SK-N-SH (cell line): Measurements from ENCODE around the gene TJP2. TPM values are rescaled to one million over a fixed set of nuclear protein-coding genes. Genes with fewer than 3 reads are reported as not detected.

ENCODE experiments used
- CTCF ChIA-PET: fragments of 300-600, 350-600 bp; formaldehyde crosslinking; extraction: SDS; loops from one replicate; lab custom pipeline; 2021; lab: Yijun Ruan, JAX
- POLR2A ChIA-PET: fragments of 350-600 bp; sonication (Branson Sonifier 250); formaldehyde crosslinking; extraction: SDS; loops from one replicate; lab custom pipeline; 2020; ENCODE audit warnings: antibody characterized with exemption, inconsistent platforms; lab: Yijun Ruan, JAX
- DNase-seq: peaks from one replicate; pipeline ENCODE4 v3.0.0; 2012
- H2AFZ ChIP-seq: fragments of 200-600 bp; sonication (generic); 2 replicates; pipeline ENCODE4 v1.8.1; 2016; ENCODE audit warnings: antibody characterized with exemption, mild to moderate bottlenecking, low read depth
- H3F3A ChIP-seq: fragments of 200-600 bp; sonication (generic); replicated peaks from 2 replicates; pipeline ENCODE3; 2016; ENCODE audit warnings: antibody characterized with exemption, mild to moderate bottlenecking; ENCODE audit not compliant: insufficient read depth
- H3K27ac ChIP-seq, 2 experiments: fragments of 200-500 bp in 1 of 2; fragments of 200-600 bp in 1 of 2; sonication (Bioruptor generic) in 1 of 2; sonication (generic), shearing (Covaris generic) in 1 of 2; 2 replicates each; pipeline versions ENCODE4 v1.5.1 to v1.6.1; 2014 to 2016; ENCODE audit warnings: low read depth in 2 of 2, inconsistent platforms in 1 of 2, low read length in 1 of 2, mild to moderate bottlenecking in 1 of 2, mixed read lengths in 1 of 2
- H3K27me3 ChIP-seq: fragments of 200-600 bp; sonication (generic), shearing (Covaris generic); 2 replicates; pipeline ENCODE4 v1.6.1; 2016; ENCODE audit warnings: mixed run types; ENCODE audit not compliant: insufficient read depth
- H3K36me3 ChIP-seq, 2 experiments: fragments of 200-500 bp in 1 of 2; fragments of 200-600 bp in 1 of 2; sonication (Bioruptor generic) in 1 of 2; sonication (generic) in 1 of 2; replicated peaks in 1 of 2; 2 replicates each; pipeline versions ENCODE3 to v1.5.1; 2014 to 2016; ENCODE audit warnings: low read length in 1 of 2, mild to moderate bottlenecking in 1 of 2; ENCODE audit not compliant: insufficient read depth in 2 of 2, control insufficient read depth in 1 of 2
- H3K4me1 ChIP-seq, 2 experiments: fragments of 200-500 bp in 1 of 2; fragments of 200-600 bp in 1 of 2; sonication (Bioruptor generic) in 1 of 2; sonication (generic), shearing (Covaris generic) in 1 of 2; 2 replicates each; pipeline versions ENCODE4 v1.5.1 to v1.6.1; 2014 to 2016; ENCODE audit warnings: low read depth in 1 of 2, low read length in 1 of 2, mixed run types in 1 of 2; ENCODE audit not compliant: insufficient read depth in 2 of 2, control insufficient read depth in 1 of 2
- H3K4me2 ChIP-seq: fragments of 200-600 bp; sonication (generic), shearing (Covaris generic); 2 replicates; pipeline ENCODE4 v1.6.1; 2017; ENCODE audit warnings: mixed run types
- H3K4me3 ChIP-seq, 2 experiments: fragments of 200-500 bp in 1 of 2; fragments of 200-600 bp in 1 of 2; sonication (Bioruptor generic) in 1 of 2; sonication (generic), shearing (Covaris generic) in 1 of 2; 2 replicates each; pipeline versions ENCODE4 v1.5.1 to v1.8.1; 2014 to 2016; ENCODE audit warnings: low read depth in 2 of 2, inconsistent platforms in 1 of 2, low read length in 1 of 2, mild to moderate bottlenecking in 1 of 2, mixed read lengths in 1 of 2, moderate library complexity in 1 of 2
- H3K79me2 ChIP-seq: fragments of 200-600 bp; sonication (generic); 2 replicates; pipeline ENCODE4 v1.8.1; 2017; ENCODE audit warnings: mild to moderate bottlenecking; ENCODE audit not compliant: insufficient read depth
- H3K9ac ChIP-seq: fragments of 200-600 bp; sonication (generic); 2 replicates; pipeline ENCODE4 v1.6.1; 2017; ENCODE audit warnings: mixed run types
- H3K9me2 ChIP-seq: fragments of 200-600 bp; sonication (generic); 2 replicates; pipeline ENCODE4 v1.6.1; 2017; ENCODE audit warnings: mixed run types
- H3K9me3 ChIP-seq: fragments of 200-600 bp; sonication (generic); 2 replicates; pipeline ENCODE4 v1.6.1; 2017; ENCODE audit warnings: mixed run types, mild to moderate bottlenecking, moderate library complexity
- H4K20me1 ChIP-seq: fragments of 200-600 bp; sonication (generic); 2 replicates; pipeline ENCODE4 v1.6.1; 2017; ENCODE audit warnings: mild to moderate bottlenecking, mixed run types; ENCODE audit not compliant: insufficient read depth
- CTCF ChIP-seq: fragments of 200-600 bp; sonication (generic); IDR thresholded peaks from 2 replicates; pipeline ENCODE4 v1.6.1; 2017; ENCODE audit warnings: antibody characterized with exemption, mild to moderate bottlenecking, moderate library complexity
- ELF1 ChIP-seq: IDR thresholded peaks from 2 replicates; pipeline ENCODE4 v1.4.0; 2012
- EP300 ChIP-seq, 2 experiments: IDR thresholded peaks; 2 replicates each; pipeline versions ENCODE4 v1.4.0 to v1.6.1; 2012; ENCODE audit warnings: borderline replicate concordance in 1 of 2, low read depth in 1 of 2, low read length in 1 of 2
- EZH2phosphoT487 ChIP-seq: fragments of 200-600 bp; sonication (generic); IDR thresholded peaks from 2 replicates; pipeline ENCODE4 v1.6.1; 2017; ENCODE audit warnings: low read depth, mixed run types, mild to moderate bottlenecking, antibody characterized with exemption, moderate library complexity, borderline replicate concordance
- FOSL2 ChIP-seq: IDR thresholded peaks from 2 replicates; pipeline ENCODE4 v1.4.0; 2012; ENCODE audit warnings: low read depth, mild to moderate bottlenecking, moderate library complexity, borderline replicate concordance
- FOXJ3 ChIP-seq: sonication (generic); formaldehyde crosslinking; IDR thresholded peaks from 2 replicates; pipeline ENCODE4 v1.5.1; 2020; ENCODE audit warnings: mild to moderate bottlenecking, missing genetic modification reagents
- FOXM1 ChIP-seq: IDR thresholded peaks from 2 replicates; pipeline ENCODE4 v1.4.0; 2012; ENCODE audit warnings: low read depth, mild to moderate bottlenecking
- GABPA ChIP-seq: IDR thresholded peaks from 2 replicates; pipeline ENCODE4 v1.4.0; 2012; ENCODE audit warnings: low read depth, mild to moderate bottlenecking
- JUND ChIP-seq: IDR thresholded peaks from 2 replicates; pipeline ENCODE4 v1.4.0; 2012
- MEF2A ChIP-seq: IDR thresholded peaks from 2 replicates; pipeline ENCODE4 v1.4.0; 2012; ENCODE audit warnings: low read depth, borderline replicate concordance
- NFIC ChIP-seq: IDR thresholded peaks from 2 replicates; pipeline ENCODE4 v1.4.0; 2012; ENCODE audit warnings: borderline replicate concordance
- POLR2AphosphoS5 ChIP-seq: IDR thresholded peaks from 2 replicates; pipeline ENCODE4 v1.6.1; 2012; ENCODE audit warnings: low read depth, low read length
- RAD21 ChIP-seq: IDR thresholded peaks from 2 replicates; pipeline ENCODE4 v1.6.1; 2012; ENCODE audit warnings: mild to moderate bottlenecking, low read length
- RFX5 ChIP-seq: IDR thresholded peaks from 2 replicates; pipeline ENCODE4 v1.6.1; 2012; ENCODE audit warnings: mild to moderate bottlenecking, improper control_type of control experiment, low read length
- RXRA ChIP-seq: IDR thresholded peaks from 2 replicates; pipeline ENCODE4 v1.4.0; 2012; ENCODE audit warnings: low read depth, mild to moderate bottlenecking, borderline replicate concordance
- TAF1 ChIP-seq: IDR thresholded peaks from 2 replicates; pipeline ENCODE4 v1.6.1; 2012; ENCODE audit warnings: low read depth, mild to moderate bottlenecking, low read length, moderate library complexity, borderline replicate concordance
- TCF12 ChIP-seq: IDR thresholded peaks from 2 replicates; pipeline ENCODE4 v1.4.0; 2012
- YY1 ChIP-seq: IDR thresholded peaks from 2 replicates; pipeline ENCODE4 v1.4.0; 2012; ENCODE audit warnings: low read depth, mild to moderate bottlenecking
- WGBS: methylation state at CpG from one replicate; pipeline ENCODE4 v1.1.6; 2017; ENCODE audit warnings: low lambda C conversion rate; 5-methylcytosine and 5-hydroxymethylcytosine counted together
- polyA plus RNA-seq, 3 experiments: library from polyadenylated mRNA; depleted of rRNA; stranded (reverse); fragments of >200 nt; gene quantifications; 2 replicates each; pipeline ENCODE4 v1.2.3, GENCODE V29; 2012
- TF ChIP-seq, protein P1 (sequence below): IDR thresholded peaks from 2 replicates; pipeline ENCODE4 v1.4.0; 2012; ENCODE audit warnings: low read depth, borderline replicate concordance
- TF ChIP-seq, protein P2 (sequence below): fragments of 150-350 bp; IDR thresholded peaks from 2 replicates; pipeline ENCODE4 v1.6.1; 2017; ENCODE audit warnings: antibody characterized with exemption, low read length, low read depth, borderline replicate concordance
- TF ChIP-seq, protein P3 (sequence below): IDR thresholded peaks from 2 replicates; pipeline ENCODE4; 2012

Gene TJP2
- polyA plus RNA-seq, 1 of the 3 experiments (the other 2 are of a cell fraction): 17.7 TPM

DNA sequence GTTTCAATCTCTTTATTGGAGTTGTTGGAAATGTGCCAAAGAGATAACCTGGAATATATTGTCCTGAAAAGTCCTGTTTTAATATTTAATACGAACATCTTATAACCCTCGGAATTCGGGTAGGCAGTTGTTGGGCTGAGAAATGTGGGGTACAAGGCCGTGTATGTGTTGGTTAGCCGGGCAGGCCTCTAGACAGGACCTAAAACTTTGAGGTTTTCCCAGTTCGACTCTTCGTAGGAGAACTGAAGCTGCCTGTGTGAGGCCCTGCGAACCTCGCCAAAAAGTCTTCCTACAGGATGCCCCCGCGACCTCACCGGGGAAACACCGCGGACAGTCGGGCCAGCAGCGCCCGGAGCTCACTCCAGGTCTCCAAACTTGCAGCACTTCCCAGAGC, 583 bp upstream of the TJP2 start:
- CTCF ChIA-PET: interaction anchor here (0.8 to 2.3 kb wide), 3 partner anchors 18 to 53 kb away, joined by 3 to 7 read pairs (median 3); no protein-coding TSS in a partner anchor
- POLR2A ChIA-PET: no interaction called here

DNA sequence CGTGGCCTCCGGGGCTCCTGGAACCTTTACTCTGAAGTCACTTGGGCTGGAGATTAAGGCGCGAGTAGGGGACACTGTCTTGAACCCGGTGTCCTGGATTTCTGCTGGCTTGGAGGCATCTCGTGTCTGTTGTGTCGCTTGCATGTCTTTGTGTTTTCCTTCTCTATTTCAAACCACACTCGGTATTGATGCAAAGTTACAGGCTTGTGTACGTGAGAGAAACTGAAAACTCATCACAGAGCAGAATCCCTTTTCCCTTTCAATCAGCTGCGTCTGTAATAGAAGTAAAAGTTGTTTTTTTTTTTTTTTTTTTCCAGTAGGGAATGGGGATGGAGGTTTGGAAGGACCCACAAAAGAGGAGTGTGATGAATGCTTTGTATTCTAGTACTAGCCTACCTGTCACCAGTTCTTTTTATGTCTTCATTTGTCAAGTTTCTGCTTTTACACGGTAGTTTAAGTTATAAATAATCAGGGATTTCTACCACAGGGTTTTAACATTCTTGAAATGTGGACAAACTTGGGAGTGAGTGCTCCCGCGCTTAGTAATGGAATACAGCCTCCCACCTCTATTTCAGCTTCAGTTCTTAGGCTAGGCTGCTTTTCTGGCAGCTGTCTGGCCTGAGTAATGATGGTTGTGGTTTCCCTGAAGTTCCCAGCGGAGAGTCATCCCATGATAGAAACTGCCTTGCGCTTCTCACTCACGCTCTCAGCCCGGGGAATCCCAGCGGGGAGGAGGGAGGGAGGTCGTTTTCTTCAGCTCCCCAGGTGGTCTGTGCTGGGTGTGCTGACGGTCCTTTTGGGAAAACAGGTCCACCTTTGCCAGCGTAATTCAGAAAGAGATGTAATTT, 763 bp downstream of the TJP2 start:
- H3K27me3 ChIP-seq: no peaks in the 10 kb centered on the region
- ChIA-PET POLR2A (no interaction called here), CTCF (interaction anchor here (1.0 to 2.3 kb wide), 5 partner anchors 9 to 139 kb away, joined by 3 to 7 read pairs (median 4); no protein-coding TSS in a partner anchor)
- peaks cover 26% of the 10 kb centered on the region for H3F3A ChIP-seq
- H3K36me3 ChIP-seq: no peaks in the 10 kb centered on the region
- H3K9me2 ChIP-seq: no peaks in the 10 kb centered on the region
- H3K4me2 ChIP-seq: peak overlapping the region; percentile 79
- H2AFZ ChIP-seq: peak overlapping the region; percentile 59; the same call in 1 of the 2 replicates
- peak overlapping the region; percentile 82 to 84 for H3K4me3 ChIP-seq
- peaks cover 36% of the 10 kb centered on the region for H3K79me2 ChIP-seq
- DNase-seq: peak; percentile 62
- H3K4me1 ChIP-seq: peaks cover 16 to 37% of the 10 kb centered on the region in 2 experiments
- H3K9me3 ChIP-seq: no peaks in the 10 kb centered on the region
- H3K9ac ChIP-seq: peak overlapping the region; percentile 71
- H4K20me1 ChIP-seq: no peaks in the 10 kb centered on the region
- H3K27ac ChIP-seq: peak overlapping the region; percentile 34 to 90; a peak in 3 of 4 replicates
- WGBS: 5% methylated on average over 21 of the region's 21 CpGs
- TF ChIP-seq, protein P1, sequence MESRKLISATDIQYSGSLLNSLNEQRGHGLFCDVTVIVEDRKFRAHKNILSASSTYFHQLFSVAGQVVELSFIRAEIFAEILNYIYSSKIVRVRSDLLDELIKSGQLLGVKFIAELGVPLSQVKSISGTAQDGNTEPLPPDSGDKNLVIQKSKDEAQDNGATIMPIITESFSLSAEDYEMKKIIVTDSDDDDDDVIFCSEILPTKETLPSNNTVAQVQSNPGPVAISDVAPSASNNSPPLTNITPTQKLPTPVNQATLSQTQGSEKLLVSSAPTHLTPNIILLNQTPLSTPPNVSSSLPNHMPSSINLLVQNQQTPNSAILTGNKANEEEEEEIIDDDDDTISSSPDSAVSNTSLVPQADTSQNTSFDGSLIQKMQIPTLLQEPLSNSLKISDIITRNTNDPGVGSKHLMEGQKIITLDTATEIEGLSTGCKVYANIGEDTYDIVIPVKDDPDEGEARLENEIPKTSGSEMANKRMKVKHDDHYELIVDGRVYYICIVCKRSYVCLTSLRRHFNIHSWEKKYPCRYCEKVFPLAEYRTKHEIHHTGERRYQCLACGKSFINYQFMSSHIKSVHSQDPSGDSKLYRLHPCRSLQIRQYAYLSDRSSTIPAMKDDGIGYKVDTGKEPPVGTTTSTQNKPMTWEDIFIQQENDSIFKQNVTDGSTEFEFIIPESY: 0 out of 2 replicates have a peak, but pooled peaks have one; percentile 35
- TF ChIP-seq FOSL2 (peak; percentile 75; the same call in 1 of the 2 replicates), FOXM1 (no peak), ELF1 (no peak), EP300 (IDR thresholded peaks at IDR 0.05; ENCODE audit: borderline replicate concordance in 1 of 2, low read depth in 1 of 2, low read length in 1 of 2) (peak in 1 of 2 experiments; percentile 76; a peak in 1 of 4 replicates), RFX5 (no peak), FOXJ3 (no peak), MEF2A (no peak)
- TF ChIP-seq, protein P2, sequence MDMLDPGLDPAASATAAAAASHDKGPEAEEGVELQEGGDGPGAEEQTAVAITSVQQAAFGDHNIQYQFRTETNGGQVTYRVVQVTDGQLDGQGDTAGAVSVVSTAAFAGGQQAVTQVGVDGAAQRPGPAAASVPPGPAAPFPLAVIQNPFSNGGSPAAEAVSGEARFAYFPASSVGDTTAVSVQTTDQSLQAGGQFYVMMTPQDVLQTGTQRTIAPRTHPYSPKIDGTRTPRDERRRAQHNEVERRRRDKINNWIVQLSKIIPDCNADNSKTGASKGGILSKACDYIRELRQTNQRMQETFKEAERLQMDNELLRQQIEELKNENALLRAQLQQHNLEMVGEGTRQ: no peak
- TF ChIP-seq, protein P3, sequence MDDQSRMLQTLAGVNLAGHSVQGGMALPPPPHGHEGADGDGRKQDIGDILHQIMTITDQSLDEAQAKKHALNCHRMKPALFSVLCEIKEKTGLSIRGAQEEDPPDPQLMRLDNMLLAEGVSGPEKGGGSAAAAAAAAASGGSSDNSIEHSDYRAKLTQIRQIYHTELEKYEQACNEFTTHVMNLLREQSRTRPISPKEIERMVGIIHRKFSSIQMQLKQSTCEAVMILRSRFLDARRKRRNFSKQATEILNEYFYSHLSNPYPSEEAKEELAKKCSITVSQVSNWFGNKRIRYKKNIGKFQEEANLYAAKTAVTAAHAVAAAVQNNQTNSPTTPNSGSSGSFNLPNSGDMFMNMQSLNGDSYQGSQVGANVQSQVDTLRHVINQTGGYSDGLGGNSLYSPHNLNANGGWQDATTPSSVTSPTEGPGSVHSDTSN: peak; percentile 96

More for the DNA sequence above, 583 bp upstream of the TJP2 start:
- Histone ChIP-seq H3F3A (peaks cover 20% of the 10 kb centered on the region), H3K36me3 (no peaks in the 10 kb centered on the region), H2AFZ (peak overlapping the region; percentile 59; the same call in 1 of the 2 replicates), H3K4me3 (peak overlapping the region; percentile 82 to 84), H4K20me1 (no peaks in the 10 kb centered on the region), H3K27me3 (no peaks in the 10 kb centered on the region), H3K79me2 (peaks cover 27% of the 10 kb centered on the region), H3K4me2 (peak overlapping the region; percentile 79), H3K27ac (peak overlapping the region; percentile 13 to 90; a peak in 3 of 4 replicates), H3K9me3 (no peaks in the 10 kb centered on the region), H3K9me2 (no peaks in the 10 kb centered on the region), H3K4me1 (peaks cover 16 to 30% of the 10 kb centered on the region in 2 experiments), H3K9ac (peak overlapping the region; percentile 71)
- WGBS: 24% methylated on average over 8 of the region's 17 CpGs
- TF ChIP-seq TAF1 (0 out of 2 replicates have a peak, but pooled peaks have one; percentile 6), RFX5 (no peak), GABPA (no peak), YY1 (no peak), RXRA (no peak), CTCF (no peak), FOXM1 (no peak), TCF12 (no peak), RAD21 (no peak), POLR2AphosphoS5 (0 out of 2 replicates have a peak, but pooled peaks have one; percentile 1), JUND (no peak), NFIC (peak; percentile 43; the same call in 1 of the 2 replicates), ELF1 (no peak), EZH2phosphoT487 (no peak)
- DNase-seq: no peak
